Panc1 (cell line): ENCODE results near the gene GJA4.

Experiments
- POLR2AphosphoS5 ChIP-seq: IDR thresholded peaks from 2 replicates; pipeline ENCODE4 v1.6.1; 2012; ENCODE audit warnings: mild to moderate bottlenecking, low read depth, low read length, moderate library complexity
- REST ChIP-seq, 2 experiments: IDR thresholded peaks; 2 replicates each; pipeline ENCODE4 v1.6.1; 2011 to 2012; ENCODE audit warnings: low read depth in 2 of 2, control low read depth in 1 of 2, low read length in 1 of 2, mild to moderate bottlenecking in 1 of 2, moderate library complexity in 1 of 2; ENCODE audit not compliant: insufficient read depth in 1 of 2
- SIN3A ChIP-seq: IDR thresholded peaks from 2 replicates; pipeline ENCODE4 v1.6.1; 2012; ENCODE audit warnings: low read depth, mild to moderate bottlenecking, low read length, moderate library complexity, borderline replicate concordance; ENCODE audit not compliant: insufficient read depth
- TCF7L2 ChIP-seq: IDR thresholded peaks from 2 replicates; pipeline ENCODE4 v1.6.1; 2011; ENCODE audit warnings: mild to moderate bottlenecking, low read depth, low read length, inconsistent platforms
- TF ChIP-seq, protein P1 (sequence below): fragments of 450-650 bp; IDR thresholded peaks from 2 replicates; pipeline ENCODE4 v1.5.1; 2017; ENCODE audit warnings: mild to moderate bottlenecking

DNA sequence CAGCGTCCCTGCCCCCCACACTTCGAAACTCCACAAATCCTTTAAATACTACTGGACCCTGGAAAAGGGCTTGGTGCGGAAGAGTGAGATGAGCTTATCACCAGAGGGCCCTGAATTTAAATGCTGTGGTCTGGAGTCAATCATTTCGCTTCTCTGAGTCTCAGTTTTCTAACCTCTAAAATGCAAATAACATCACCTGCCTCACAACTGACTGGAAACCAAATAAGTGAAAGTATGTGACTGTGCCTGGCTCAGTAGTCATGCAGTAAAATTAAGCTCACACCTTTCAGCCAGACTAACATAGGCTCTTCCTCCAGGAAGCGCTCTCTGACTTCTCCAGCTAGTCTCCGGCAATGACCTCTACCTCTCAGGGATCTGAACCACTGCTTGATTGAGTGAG, 4.2 kb downstream of the GJA4 start:
- TF ChIP-seq, protein P1, sequence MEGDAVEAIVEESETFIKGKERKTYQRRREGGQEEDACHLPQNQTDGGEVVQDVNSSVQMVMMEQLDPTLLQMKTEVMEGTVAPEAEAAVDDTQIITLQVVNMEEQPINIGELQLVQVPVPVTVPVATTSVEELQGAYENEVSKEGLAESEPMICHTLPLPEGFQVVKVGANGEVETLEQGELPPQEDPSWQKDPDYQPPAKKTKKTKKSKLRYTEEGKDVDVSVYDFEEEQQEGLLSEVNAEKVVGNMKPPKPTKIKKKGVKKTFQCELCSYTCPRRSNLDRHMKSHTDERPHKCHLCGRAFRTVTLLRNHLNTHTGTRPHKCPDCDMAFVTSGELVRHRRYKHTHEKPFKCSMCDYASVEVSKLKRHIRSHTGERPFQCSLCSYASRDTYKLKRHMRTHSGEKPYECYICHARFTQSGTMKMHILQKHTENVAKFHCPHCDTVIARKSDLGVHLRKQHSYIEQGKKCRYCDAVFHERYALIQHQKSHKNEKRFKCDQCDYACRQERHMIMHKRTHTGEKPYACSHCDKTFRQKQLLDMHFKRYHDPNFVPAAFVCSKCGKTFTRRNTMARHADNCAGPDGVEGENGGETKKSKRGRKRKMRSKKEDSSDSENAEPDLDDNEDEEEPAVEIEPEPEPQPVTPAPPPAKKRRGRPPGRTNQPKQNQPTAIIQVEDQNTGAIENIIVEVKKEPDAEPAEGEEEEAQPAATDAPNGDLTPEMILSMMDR: no peak
- TF ChIP-seq POLR2AphosphoS5 (no peak), TCF7L2 (no peak), REST (IDR thresholded peaks at IDR 0.05; ENCODE audit: insufficient read depth in 1 of 2, low read depth in 2 of 2, low read length in 1 of 2) (no peak), SIN3A (no peak)
